Immature natural killer cell (primary cell): ENCODE data around the gene CSRNP3. TPM values are rescaled to one million over a fixed set of nuclear protein-coding genes. Genes with fewer than 3 reads are reported as not detected.

Experiments used
- DNase-seq, 3 donors: peaks; one replicate each; pipeline ENCODE4 v3.0.0; 2022; ENCODE audit warnings: mixed read lengths in 1 of 3
- H3K27ac Mint-ChIP-seq, 6 donors: one replicate each; pipeline ENCODE4 v1.8.0; 2020; ENCODE audit warnings: mixed read lengths in 6 of 6, mild to moderate bottlenecking in 5 of 6, inconsistent platforms in 4 of 6, moderate library complexity in 3 of 6
- H3K27me3 Mint-ChIP-seq, 3 donors: one replicate each; pipeline ENCODE4 v1.8.0; 2020 to 2021; ENCODE audit warnings: low read depth in 3 of 3, mild to moderate bottlenecking in 3 of 3, mixed read lengths in 3 of 3, moderate library complexity in 3 of 3, inconsistent platforms in 1 of 3
- H3K36me3 Mint-ChIP-seq, 3 donors: one replicate each; pipeline ENCODE4 v1.8.0; 2020; ENCODE audit warnings: mixed read lengths in 3 of 3, inconsistent platforms in 2 of 3, mild to moderate bottlenecking in 2 of 3
- H3K4me1 Mint-ChIP-seq, 2 donors: one replicate each; pipeline ENCODE4 v1.8.0; 2020; ENCODE audit warnings: inconsistent platforms in 2 of 2, mild to moderate bottlenecking in 2 of 2, mixed read lengths in 2 of 2, moderate library complexity in 1 of 2
- H3K4me3 Mint-ChIP-seq, 5 donors: one replicate each; pipeline ENCODE4 v1.8.0; 2020; ENCODE audit warnings: mild to moderate bottlenecking in 5 of 5, mixed read lengths in 5 of 5, inconsistent platforms in 3 of 5, moderate library complexity in 3 of 5
- H3K9me3 Mint-ChIP-seq, 6 donors: one replicate each; pipeline ENCODE4 v1.8.0; 2020; ENCODE audit warnings: mild to moderate bottlenecking in 6 of 6, mixed read lengths in 6 of 6, inconsistent platforms in 4 of 6, moderate library complexity in 3 of 6
- polyA plus RNA-seq, 3 donors: library from polyadenylated mRNA; unstranded; fragments of 300-500 nt; fragmentation: Illumina TruSeq; gene quantifications; one replicate each; pipeline ENCODE4 v1.2.3, GENCODE V29; 2021

CSRNP3 gene
- polyA plus RNA-seq = not detected

DNA sequence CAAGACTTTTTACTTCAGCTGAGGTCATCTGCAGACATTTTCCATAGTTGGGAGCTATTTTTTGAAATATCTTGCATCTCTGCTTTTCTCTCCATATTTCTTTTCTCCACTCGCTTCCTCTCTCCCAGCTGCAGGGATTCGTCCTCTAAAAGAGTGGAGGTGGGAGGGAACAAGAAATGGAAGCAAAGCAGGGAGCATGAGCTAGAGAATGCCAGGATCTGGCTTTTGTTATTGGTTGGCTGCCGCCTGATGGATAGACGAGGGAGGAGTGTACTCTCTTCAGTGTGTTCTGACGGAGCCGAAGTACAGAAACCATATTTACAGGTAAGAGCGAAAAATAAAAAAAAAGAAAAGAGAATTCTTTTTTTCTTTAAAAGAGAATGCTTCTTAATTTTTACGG is at the start of gene CSRNP3:
Gene CSRNP3, plus strand, starts transcription at position 282 of the 400 bp plus-strand sequence. CDS start 125,368 bp downstream, outside the sequence.
- no peak for DNase-seq
- H3K27ac Mint-ChIP-seq = no peak within 1 kb of the TSS
- no peaks in the 10 kb centered on the region for H3K36me3 Mint-ChIP-seq
- no peaks in the 10 kb centered on the region for H3K4me1 Mint-ChIP-seq
- H3K4me3 Mint-ChIP-seq = no peak within 1 kb of the TSS
- peaks cover 0 to 6% (median 4%) of the 10 kb centered on the region in 3 donors for H3K27me3 Mint-ChIP-seq
- no peaks in the 10 kb centered on the region for H3K9me3 Mint-ChIP-seq

- H3K9me3 Mint-ChIP-seq = peaks cover 0 to 15% (median 9%) of the 10 kb centered on the region in 6 donors
- H3K4me3 Mint-ChIP-seq = no peak overlapping the region
- DNase-seq = no peak
- H3K36me3 Mint-ChIP-seq = peaks cover 0 to 5% (median 5%) of the 10 kb centered on the region in 3 donors
- peaks cover 2 to 7% (median 5%) of the 10 kb centered on the region in 3 donors for H3K27me3 Mint-ChIP-seq
- H3K4me1 Mint-ChIP-seq = no peaks in the 10 kb centered on the region
- no peak overlapping the region for H3K27ac Mint-ChIP-seq
These were observed 49.3 kb upstream of the CSRNP3 start for GRCh38 chr2:165420231-165420630.

- no peak overlapping the region for H3K27ac Mint-ChIP-seq
- H3K4me1 Mint-ChIP-seq = no peaks in the 10 kb centered on the region
- DNase-seq = no peak
- H3K4me3 Mint-ChIP-seq = no peak overlapping the region
- peaks cover 0 to 8% (median 2%) of the 10 kb centered on the region in 3 donors for H3K27me3 Mint-ChIP-seq
- H3K36me3 Mint-ChIP-seq = peaks cover 0 to 5% (median 3%) of the 10 kb centered on the region in 3 donors
- peaks cover 0 to 6% (median 0%) of the 10 kb centered on the region in 6 donors for H3K9me3 Mint-ChIP-seq
These were observed 46.4 kb upstream of the CSRNP3 start for GRCh38 chr2:165423081-165423480.

DNA sequence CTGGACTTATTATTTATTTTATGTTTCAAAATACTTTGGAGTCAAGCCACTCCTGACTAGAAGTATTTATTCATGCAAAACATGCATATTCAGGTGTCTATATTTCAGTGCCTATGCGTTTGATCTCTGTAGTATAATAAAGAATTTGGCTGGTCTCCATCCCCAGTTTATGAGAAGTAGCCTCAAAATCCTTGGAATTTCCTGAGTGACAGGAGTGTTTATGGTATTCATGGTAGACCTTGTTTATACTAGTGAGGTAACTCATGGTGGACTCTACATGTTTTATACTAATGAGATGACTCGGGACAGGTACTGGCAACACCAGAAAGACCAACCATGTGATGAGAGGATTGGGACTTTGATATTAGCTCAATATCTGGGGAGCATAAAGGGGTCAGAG is 43.9 kb upstream of the CSRNP3 start:
- Mint-ChIP-seq H3K27ac (no peak overlapping the region), H3K4me3 (no peak overlapping the region), H3K9me3 (peaks cover 0 to 6% (median 0%) of the 10 kb centered on the region in 6 donors), H3K36me3 (peaks cover 0 to 5% (median 3%) of the 10 kb centered on the region in 3 donors), H3K27me3 (peaks cover 0 to 8% (median 0%) of the 10 kb centered on the region in 3 donors), H3K4me1 (no peaks in the 10 kb centered on the region)
- DNase-seq = no peak

GRCh38 chr2:165427686-165428085 is 41.8 kb upstream of the CSRNP3 start:
- no peaks in the 10 kb centered on the region for H3K4me1 Mint-ChIP-seq
- peaks cover 0 to 5% (median 0%) of the 10 kb centered on the region in 3 donors for H3K36me3 Mint-ChIP-seq
- no peak overlapping the region for H3K4me3 Mint-ChIP-seq
- H3K27ac Mint-ChIP-seq = no peak overlapping the region
- DNase-seq = no peak
- peaks cover 0 to 5% (median 0%) of the 10 kb centered on the region in 3 donors for H3K27me3 Mint-ChIP-seq
- peaks cover 0 to 6% (median 0%) of the 10 kb centered on the region in 6 donors for H3K9me3 Mint-ChIP-seq

DNA sequence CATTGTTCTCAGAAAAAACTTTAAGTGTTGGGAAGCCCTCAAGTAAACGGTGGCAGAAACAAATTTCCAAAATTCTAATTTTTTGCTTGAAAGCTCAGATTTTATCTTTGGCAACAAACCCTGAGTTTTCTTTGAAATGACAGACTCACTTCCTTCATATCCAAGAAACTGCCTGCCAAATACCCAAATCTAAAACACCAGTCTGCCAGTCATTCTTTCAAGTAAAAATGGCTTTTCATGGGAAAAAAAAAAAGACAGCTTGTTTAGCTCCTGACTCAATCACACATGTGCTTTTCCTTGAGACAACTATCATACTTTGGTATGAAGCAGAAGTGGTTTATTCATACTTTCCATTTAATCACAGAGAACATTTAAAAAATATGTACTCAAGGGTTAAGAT is 40.6 kb upstream of the CSRNP3 start:
- Mint-ChIP-seq H3K9me3 (no peaks in the 10 kb centered on the region), H3K4me1 (no peaks in the 10 kb centered on the region), H3K27ac (no peak overlapping the region), H3K4me3 (no peak overlapping the region), H3K36me3 (no peaks in the 10 kb centered on the region), H3K27me3 (peaks cover 0 to 5% (median 0%) of the 10 kb centered on the region in 3 donors)
- no peak for DNase-seq

DNA sequence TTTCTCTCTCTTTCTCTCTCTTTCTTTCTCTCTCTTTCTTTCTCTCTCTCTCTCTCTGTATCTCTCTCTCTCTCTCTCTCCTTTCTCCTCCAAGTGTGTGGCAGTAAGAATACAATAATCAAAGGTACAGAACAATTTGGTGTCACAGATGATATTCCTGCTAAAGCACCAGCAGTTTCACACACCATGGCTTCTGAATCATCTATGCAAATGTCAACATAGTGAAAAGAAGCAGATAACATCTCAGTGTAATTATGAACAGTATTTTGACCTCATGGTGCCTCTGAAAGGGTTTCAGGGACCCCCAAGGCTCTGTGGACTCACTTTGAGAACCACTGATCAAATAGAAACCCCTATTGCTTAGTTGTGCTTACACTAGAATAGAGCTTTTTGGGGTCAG is 38.5 kb upstream of the CSRNP3 start:
- Mint-ChIP-seq H3K9me3 (no peaks in the 10 kb centered on the region), H3K36me3 (no peaks in the 10 kb centered on the region), H3K27ac (no peak overlapping the region), H3K4me1 (peaks cover 0 to 1% of the 10 kb centered on the region in 2 donors), H3K4me3 (no peak overlapping the region), H3K27me3 (peaks cover 0 to 5% (median 0%) of the 10 kb centered on the region in 3 donors)
- no peak for DNase-seq

- Mint-ChIP-seq H3K9me3 (no peaks in the 10 kb centered on the region), H3K27me3 (peaks cover 0 to 3% (median 0%) of the 10 kb centered on the region in 3 donors), H3K4me3 (no peak overlapping the region), H3K4me1 (peaks cover 9 to 14% of the 10 kb centered on the region in 2 donors), H3K36me3 (no peaks in the 10 kb centered on the region), H3K27ac (no peak overlapping the region)
- DNase-seq = no peak
These were observed 37.1 kb upstream of the CSRNP3 start for GRCh38 chr2:165432234-165432966.

- Mint-ChIP-seq H3K27me3 (no peaks in the 10 kb centered on the region), H3K4me3 (no peak overlapping the region), H3K36me3 (no peaks in the 10 kb centered on the region), H3K9me3 (no peaks in the 10 kb centered on the region), H3K4me1 (peaks cover 17 to 30% of the 10 kb centered on the region in 2 donors), H3K27ac (no peak overlapping the region)
- DNase-seq = no peak
These were observed 34.5 kb upstream of the CSRNP3 start for GRCh38 chr2:165434865-165435496.

DNA sequence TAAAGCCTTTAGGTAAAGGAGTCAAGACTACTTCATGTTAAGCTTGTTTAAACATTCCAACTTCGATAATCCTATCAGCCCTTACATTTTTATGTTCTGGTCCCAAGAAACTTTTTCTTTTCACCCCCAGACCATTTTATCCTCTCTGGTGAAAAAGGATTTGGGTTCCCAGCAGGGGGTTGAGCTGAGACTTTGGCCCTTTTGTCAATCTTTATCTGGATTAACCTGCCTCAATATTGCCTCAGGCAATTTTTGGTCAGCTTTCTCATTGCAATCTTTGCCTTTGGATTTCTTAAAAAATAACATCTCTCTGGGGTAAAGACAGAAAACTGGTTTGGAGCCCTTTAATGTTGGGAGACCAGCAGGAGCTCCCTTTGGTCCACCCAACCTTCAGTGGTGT is 33.9 kb upstream of the CSRNP3 start:
- Mint-ChIP-seq H3K9me3 (no peaks in the 10 kb centered on the region), H3K36me3 (no peaks in the 10 kb centered on the region), H3K27me3 (peaks cover 0 to 3% (median 0%) of the 10 kb centered on the region in 3 donors), H3K27ac (no peak overlapping the region), H3K4me1 (peaks cover 23 to 36% of the 10 kb centered on the region in 2 donors), H3K4me3 (no peak overlapping the region)
- DNase-seq = no peak

- Mint-ChIP-seq H3K9me3 (no peaks in the 10 kb centered on the region), H3K27ac (peak overlapping the region in 5 of 6 donors; percentile 24 to 74 (median 42)), H3K36me3 (no peaks in the 10 kb centered on the region), H3K4me3 (peak overlapping the region in 3 of 5 donors; percentile 31 to 63 (median 36)), H3K4me1 (peaks cover 23 to 37% of the 10 kb centered on the region in 2 donors), H3K27me3 (peaks cover 0 to 3% (median 0%) of the 10 kb centered on the region in 3 donors)
- DNase-seq = peak in 2 of 3 donors; percentile 26 to 30
These were observed 32.9 kb upstream of the CSRNP3 start for GRCh38 chr2:165436559-165436958.

DNA sequence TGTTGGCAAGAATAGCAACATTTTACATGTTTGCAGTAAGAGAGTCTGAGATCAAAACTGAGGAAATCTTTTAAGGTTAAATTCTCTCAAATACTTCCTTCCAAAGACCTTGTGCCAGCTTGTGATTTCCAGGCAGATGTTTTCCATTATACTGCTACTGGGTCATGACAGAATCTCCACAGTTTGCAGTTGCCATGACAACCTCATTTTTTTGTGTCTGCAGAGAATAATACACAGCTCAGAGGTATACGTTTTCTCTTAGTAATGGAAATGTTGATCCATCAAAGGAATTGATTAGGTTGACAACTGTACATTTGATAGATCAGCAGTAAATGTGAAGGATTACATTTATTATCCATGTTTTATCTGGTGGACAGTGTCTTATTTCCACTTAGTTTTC is 29.1 kb upstream of the CSRNP3 start:
- DNase-seq = peak in 2 of 3 donors; percentile 30 to 31
- peaks cover 0 to 6% (median 1%) of the 10 kb centered on the region in 3 donors for H3K27me3 Mint-ChIP-seq
- H3K9me3 Mint-ChIP-seq = peaks cover 0 to 1% (median 0%) of the 10 kb centered on the region in 6 donors
- no peaks in the 10 kb centered on the region for H3K36me3 Mint-ChIP-seq
- H3K27ac Mint-ChIP-seq = peak overlapping the region in 5 of 6 donors; percentile 31 to 82 (median 70)
- H3K4me3 Mint-ChIP-seq = peak overlapping the region in 2 of 5 donors; percentile 40 to 46
- peaks cover 45 to 59% of the 10 kb centered on the region in 2 donors for H3K4me1 Mint-ChIP-seq

DNA sequence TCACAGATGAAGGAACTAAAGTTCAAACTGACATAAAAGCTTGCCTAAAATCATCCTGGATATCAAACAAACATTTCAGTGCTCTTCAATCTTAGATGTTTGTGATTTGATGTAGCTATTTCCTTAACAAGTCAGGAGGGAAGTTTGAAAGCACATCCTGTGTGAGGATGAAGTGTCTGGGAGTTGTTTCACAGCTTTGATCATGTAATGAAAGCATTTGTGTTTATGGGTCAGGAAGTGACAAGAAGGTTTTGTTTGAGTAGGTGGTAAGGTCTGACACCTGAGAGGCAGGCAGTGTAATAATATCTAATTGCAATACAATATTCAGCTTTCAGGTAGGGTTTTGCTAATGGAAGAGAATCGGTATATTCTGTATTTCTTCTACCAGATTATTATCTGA is 26.0 kb upstream of the CSRNP3 start:
- DNase-seq = peak; percentile 41 to 63 (median 58)
- H3K9me3 Mint-ChIP-seq = peaks cover 0 to 4% (median 0%) of the 10 kb centered on the region in 6 donors
- H3K27ac Mint-ChIP-seq = peak overlapping the region; percentile 60 to 88 (median 77)
- peaks cover 0 to 6% (median 3%) of the 10 kb centered on the region in 3 donors for H3K27me3 Mint-ChIP-seq
- H3K4me3 Mint-ChIP-seq = peak overlapping the region; percentile 1 to 58 (median 23)
- no peaks in the 10 kb centered on the region for H3K36me3 Mint-ChIP-seq
- H3K4me1 Mint-ChIP-seq = peaks cover 35 to 40% of the 10 kb centered on the region in 2 donors

GRCh38 chr2:165448406-165448805 is 21.1 kb upstream of the CSRNP3 start:
- Mint-ChIP-seq H3K27me3 (peaks cover 0 to 3% (median 3%) of the 10 kb centered on the region in 3 donors), H3K27ac (no peak overlapping the region), H3K4me1 (peaks cover 28 to 29% of the 10 kb centered on the region in 2 donors), H3K36me3 (no peaks in the 10 kb centered on the region), H3K9me3 (peaks cover 0 to 4% (median 0%) of the 10 kb centered on the region in 6 donors), H3K4me3 (no peak overlapping the region)
- DNase-seq = no peak
